Gastroesophageal sphincter (tissue), 3 donors: ENCODE data around the gene CDC5L.
"Not testable (repeated sequence)": the region's sequence is repeated elsewhere in the genome, so short reads cannot be mapped to it uniquely, and the experiment has no call there.

Experiments
- POLR2A ChIP-seq, 2 donors: fragments of 450-650 bp; IDR thresholded peaks; one replicate each; pipeline ENCODE4 v1.6.1; 2017; ENCODE audit warnings: antibody characterized with exemption in 2 of 2, mild to moderate bottlenecking in 2 of 2, moderate library complexity in 1 of 2
- TF ChIP-seq, protein P1 (sequence below), 4 experiments: fragments of 200-600 bp in 2 of 4; fragments of 450-650 bp in 2 of 4; sonication (generic) in 1 of 4; IDR thresholded peaks; one replicate each; pipeline ENCODE4 v1.5.1; 2017 to 2019; ENCODE audit warnings: antibody characterized with exemption in 4 of 4, mild to moderate bottlenecking in 2 of 4, moderate library complexity in 2 of 4

GRCh38 chr6:44449181-44449580 is 61.7 kb downstream of the CDC5L start:
- TF ChIP-seq, protein P1, sequence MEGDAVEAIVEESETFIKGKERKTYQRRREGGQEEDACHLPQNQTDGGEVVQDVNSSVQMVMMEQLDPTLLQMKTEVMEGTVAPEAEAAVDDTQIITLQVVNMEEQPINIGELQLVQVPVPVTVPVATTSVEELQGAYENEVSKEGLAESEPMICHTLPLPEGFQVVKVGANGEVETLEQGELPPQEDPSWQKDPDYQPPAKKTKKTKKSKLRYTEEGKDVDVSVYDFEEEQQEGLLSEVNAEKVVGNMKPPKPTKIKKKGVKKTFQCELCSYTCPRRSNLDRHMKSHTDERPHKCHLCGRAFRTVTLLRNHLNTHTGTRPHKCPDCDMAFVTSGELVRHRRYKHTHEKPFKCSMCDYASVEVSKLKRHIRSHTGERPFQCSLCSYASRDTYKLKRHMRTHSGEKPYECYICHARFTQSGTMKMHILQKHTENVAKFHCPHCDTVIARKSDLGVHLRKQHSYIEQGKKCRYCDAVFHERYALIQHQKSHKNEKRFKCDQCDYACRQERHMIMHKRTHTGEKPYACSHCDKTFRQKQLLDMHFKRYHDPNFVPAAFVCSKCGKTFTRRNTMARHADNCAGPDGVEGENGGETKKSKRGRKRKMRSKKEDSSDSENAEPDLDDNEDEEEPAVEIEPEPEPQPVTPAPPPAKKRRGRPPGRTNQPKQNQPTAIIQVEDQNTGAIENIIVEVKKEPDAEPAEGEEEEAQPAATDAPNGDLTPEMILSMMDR (IDR thresholded peaks at IDR 0.05): not testable (repeated sequence)
- TF ChIP-seq POLR2A (IDR thresholded peaks at IDR 0.05): not testable (repeated sequence)
